A549 (cell line): ENCODE results near the gene PDGFD. TPM values are rescaled to one million over a fixed set of nuclear protein-coding genes. Genes with fewer than 3 reads are reported as not detected.
A peak's percentile ranks its signal among the peaks of the same experiment; 100 is the strongest.

ENCODE experiments used
- ATAC-seq, 2 experiments: fragments of 200-7000 bp in 1 of 2; fragments of >200 bp in 1 of 2; cut with Nextera tagmentation in 1 of 2; cut with Tn5 transposase in 1 of 2; 3 replicates each; pipeline versions ENCODE4 v1.8.0 to v1.9.1; 2018 to 2020; ENCODE audit warnings: mild to moderate bottlenecking in 1 of 2, moderate library complexity in 1 of 2
- CTCF ChIA-PET: fragments of 300-600 bp; sonication (Branson Sonifier 250); formaldehyde crosslinking; extraction: SDS; loops from one replicate; lab custom pipeline; 2021; ENCODE audit warnings: antibody characterized with exemption, inconsistent platforms; lab: Yijun Ruan, JAX
- POLR2A ChIA-PET: fragments of 350-600 bp; formaldehyde crosslinking; extraction: SDS; loops from one replicate; lab custom pipeline; 2021; ENCODE audit warnings: antibody characterized with exemption, inconsistent platforms; lab: Yijun Ruan, JAX
- DNase-seq, 2 experiments: peaks; one replicate each; pipeline versions ENCODE4 v3.0.0 to v3.0.0-alpha.2; 2011 to 2016; ENCODE audit warnings: low read depth in 1 of 2, low spot score in 1 of 2
- FAIRE-seq: peaks from 2 replicates; lab custom pipeline; 2011; peaks lifted over from hg19 to GRCh38; lab: Jason Lieb, UNC
- H3K27ac ChIP-seq, 2 experiments: fragments of >200 bp; sonication (Bioruptor Twin); formaldehyde crosslinking; 3 replicates each; pipeline ENCODE4 v1.5.1; 2016 to 2017
- H3K4me1 ChIP-seq: fragments of >200 bp; sonication (Bioruptor Twin); formaldehyde crosslinking; 3 replicates; pipeline ENCODE4 v1.6.1; 2016
- H3K4me2 ChIP-seq: fragments of >200 bp; sonication (Bioruptor Twin); formaldehyde crosslinking; 3 replicates; pipeline ENCODE4 v1.6.1; 2016
- H3K4me3 ChIP-seq: fragments of >200 bp; sonication (Bioruptor Twin); formaldehyde crosslinking; 3 replicates; pipeline ENCODE4 v1.5.1; 2016
- H3K9me3 ChIP-seq: fragments of >200 bp; sonication (Bioruptor Twin); formaldehyde crosslinking; 3 replicates; pipeline ENCODE4 v1.6.1; 2016
- BHLHE40 ChIP-seq: IDR thresholded peaks from 2 replicates; pipeline ENCODE4 v1.6.1; 2012; ENCODE audit warnings: low read depth, low read length, inconsistent platforms
- CTCF ChIP-seq: fragments of >200 bp; sonication (Bioruptor Twin); formaldehyde crosslinking; IDR thresholded peaks from 3 replicates; pipeline ENCODE4 v1.5.1; 2016
- EHF ChIP-seq: fragments of 250-450 bp; sonication (Bioruptor Pico); IDR thresholded peaks from 2 replicates; pipeline ENCODE4 v1.5.0; 2020; ENCODE audit warnings: mild to moderate bottlenecking
- EHMT2 ChIP-seq: fragments of 200-600 bp; sonication (generic); IDR thresholded peaks from 2 replicates; pipeline ENCODE4 v1.6.1; 2016; ENCODE audit warnings: antibody characterized with exemption, low read depth, mild to moderate bottlenecking, moderate library complexity
- EP300 ChIP-seq, 2 experiments: fragments of >200 bp; sonication (Bioruptor Twin); formaldehyde crosslinking; IDR thresholded peaks; 2 replicates in 1 of 2; 3 replicates in 1 of 2; pipeline ENCODE4 v1.6.1; 2016 to 2017
- FOSL2 ChIP-seq, 2 experiments: fragments of 450-650 bp in 1 of 2; fragments of >200 bp in 1 of 2; sonication (Bioruptor Twin) in 1 of 2; formaldehyde crosslinking; IDR thresholded peaks; 2 replicates each; pipeline versions ENCODE4 v1.5.0 to v1.6.1; 2016 to 2020; ENCODE audit warnings: mild to moderate bottlenecking in 1 of 2, moderate library complexity in 1 of 2
- HOXA7 ChIP-seq: fragments of 250-450 bp; sonication (Bioruptor Pico); IDR thresholded peaks from 2 replicates; pipeline ENCODE4 v1.5.0; 2020; ENCODE audit warnings: mild to moderate bottlenecking, moderate library complexity
- HOXB13 ChIP-seq: fragments of 250-450 bp; sonication (Bioruptor Pico); IDR thresholded peaks from 2 replicates; pipeline ENCODE4 v1.5.0; 2020; ENCODE audit warnings: low read depth, mild to moderate bottlenecking, moderate library complexity
- HOXB5 ChIP-seq: fragments of 250-450 bp; sonication (Bioruptor Pico); IDR thresholded peaks from 2 replicates; pipeline ENCODE4 v1.5.0; 2020; ENCODE audit warnings: mild to moderate bottlenecking, moderate library complexity
- JUN ChIP-seq, 2 experiments: fragments of >200 bp; sonication (Bioruptor Twin); formaldehyde crosslinking; IDR thresholded peaks; 2 replicates in 1 of 2; 3 replicates in 1 of 2; pipeline ENCODE4 v1.6.1; 2016 to 2017
- JUNB ChIP-seq: fragments of >200 bp; sonication (Bioruptor Twin); formaldehyde crosslinking; IDR thresholded peaks from 2 replicates; pipeline ENCODE4 v1.6.1; 2016
- MAFK ChIP-seq: fragments of 450-650 bp; IDR thresholded peaks from 2 replicates; pipeline ENCODE4 v1.6.1; 2014; ENCODE audit not compliant: partially characterized antibody
- NR3C1 ChIP-seq: fragments of >200 bp; sonication (Bioruptor Twin); formaldehyde crosslinking; IDR thresholded peaks from 3 replicates; pipeline ENCODE4 v1.6.1; 2017
- POLR2AphosphoS2 ChIP-seq: conservative IDR thresholded peaks from 2 replicates; pipeline ENCODE4 v1.6.1; 2012; ENCODE audit warnings: low read length, improper control_type of control experiment, inconsistent platforms
- RARB ChIP-seq: fragments of 250-450 bp; sonication (Bioruptor Pico); IDR thresholded peaks from 2 replicates; pipeline ENCODE4 v1.8.0; 2021; ENCODE audit warnings: mild to moderate bottlenecking, moderate library complexity
- REST ChIP-seq: fragments of 200-600 bp; sonication (generic); IDR thresholded peaks from 2 replicates; pipeline ENCODE4 v1.6.1; 2016; ENCODE audit warnings: antibody characterized with exemption, mild to moderate bottlenecking, moderate library complexity
- RFX5 ChIP-seq: fragments of 450-650 bp; IDR thresholded peaks from 2 replicates; pipeline ENCODE4 v1.7.1; 2014; ENCODE audit warnings: antibody characterized with exemption, mild to moderate bottlenecking, moderate library complexity
- RNF2 ChIP-seq: fragments of 200-600 bp; sonication (generic); IDR thresholded peaks from 2 replicates; pipeline ENCODE4 v1.6.1; 2016; ENCODE audit warnings: low read depth, mild to moderate bottlenecking, antibody characterized with exemption, moderate library complexity, borderline replicate concordance
- SREBF2 ChIP-seq: fragments of 450-650 bp; IDR thresholded peaks from 2 replicates; pipeline ENCODE4 v1.6.1; 2014; ENCODE audit warnings: mild to moderate bottlenecking, moderate library complexity
- TP53 ChIP-seq: fragments of 250-450 bp; sonication (Bioruptor Pico); IDR thresholded peaks from 2 replicates; pipeline ENCODE4 v1.5.0; 2021; ENCODE audit warnings: mild to moderate bottlenecking, moderate library complexity
- USF2 ChIP-seq: fragments of 450-650 bp; IDR thresholded peaks from 2 replicates; pipeline ENCODE4 v1.6.1; 2014; ENCODE audit warnings: antibody characterized with exemption
- ZFP36 ChIP-seq: fragments of 450-650 bp; IDR thresholded peaks from 2 replicates; pipeline ENCODE4 v1.6.1; 2014; ENCODE audit warnings: borderline replicate concordance; ENCODE audit not compliant: partially characterized antibody
- WGBS: methylation state at CpG from one replicate; pipeline ENCODE4 v1.1.6; 2017; ENCODE audit errors: missing lambda C conversion rate; 5-methylcytosine and 5-hydroxymethylcytosine counted together
- polyA plus RNA-seq, 4 experiments: library from polyadenylated mRNA; depleted of rRNA in 3 of 4; stranded (reverse); fragments of >200 nt; fragmentation: RNase III in 1 of 4; extraction: RNeasy Plus Mini Kit Qiagen cat#74134 plus additional on column Dnase treatment in 1 of 4; gene quantifications; 2 replicates in 3 of 4; 3 replicates in 1 of 4; pipeline ENCODE4 v1.2.3, GENCODE V29; 2011 to 2017
- TF ChIP-seq, protein P1 (sequence below): fragments of 150-350 bp; IDR thresholded peaks from 2 replicates; pipeline ENCODE4 v1.6.1; 2014; ENCODE audit warnings: low read depth, mild to moderate bottlenecking, low read length

PDGFD gene
- polyA plus RNA-seq, 2 of the 4 experiments (the other 2 are of a cell fraction), result 11.1 to 29.7 TPM

GRCh38 chr11:103892603-103893002 lies 271.3 kb downstream of the PDGFD start:
- TF ChIP-seq FOSL2 (IDR thresholded peaks at IDR 0.05) (0 out of 2 replicates have a peak, but pooled peaks have one; percentile 18), FOSL2 (CRISPR knock-in tag; IDR thresholded peaks at IDR 0.05) (peak; percentile 65), HOXB13 (CRISPR knock-in tag) (no peak), USF2 (no peak), BHLHE40 (no peak), EHMT2 (no peak), RNF2 (no peak), NR3C1 (no peak), REST (peak; percentile 72), HOXA7 (CRISPR knock-in tag) (no peak), JUN (IDR thresholded peaks at IDR 0.05) (no peak), EP300 (IDR thresholded peaks at IDR 0.05) (no peak), ZFP36 (no peak), TP53 (no peak), SREBF2 (no peak), RFX5 (no peak), JUNB (peak; percentile 48; the same call in 1 of the 2 replicates), POLR2AphosphoS2 (no peak), RARB (CRISPR knock-in tag) (no peak)
- Histone ChIP-seq H3K27ac (peak overlapping the region; percentile 45 to 55), H3K4me3 (no peak overlapping the region), H3K4me1 (peaks cover 17% of the 10 kb centered on the region), H3K4me2 (peak overlapping the region; percentile 44), H3K9me3 (peaks cover 8% of the 10 kb centered on the region; the same call in 2 of the 3 replicates)
- CTCF ChIA-PET, result no interaction called here
- FAIRE-seq (no peak), DNase-seq (peak; percentile 14 to 39), ATAC-seq (peak; percentile 76 to 77; a peak in 5 of 6 replicates)
- WGBS, result 16% methylated on average over 5 of the region's 5 CpGs
- POLR2A ChIA-PET, result no interaction called here

DNA sequence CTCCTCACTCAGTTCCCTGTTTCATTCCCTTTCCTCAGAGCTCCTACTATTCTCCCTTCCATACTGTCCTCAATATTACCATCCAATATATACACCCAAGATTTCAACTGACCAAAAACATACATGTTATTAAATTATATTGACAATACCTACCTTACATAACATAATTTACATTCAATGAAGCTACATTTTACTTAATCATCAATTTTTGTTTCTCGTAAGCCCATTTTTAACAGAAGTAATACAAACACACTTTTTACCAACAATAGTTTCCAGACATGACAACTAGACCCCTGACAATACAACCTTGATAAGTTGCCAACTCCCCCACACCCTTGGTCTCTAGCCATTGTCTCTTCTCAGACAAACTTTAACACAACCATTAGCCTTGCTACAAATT lies 273.3 kb downstream of the PDGFD start:
- no peak overlapping the region for H3K4me3 ChIP-seq
- DNase-seq (no peak), FAIRE-seq (no peak), ATAC-seq (no peak)
- peaks cover 17% of the 10 kb centered on the region for H3K4me1 ChIP-seq
- no peak overlapping the region for H3K4me2 ChIP-seq
- H3K27ac ChIP-seq, result no peak overlapping the region
- TF ChIP-seq, protein P1, sequence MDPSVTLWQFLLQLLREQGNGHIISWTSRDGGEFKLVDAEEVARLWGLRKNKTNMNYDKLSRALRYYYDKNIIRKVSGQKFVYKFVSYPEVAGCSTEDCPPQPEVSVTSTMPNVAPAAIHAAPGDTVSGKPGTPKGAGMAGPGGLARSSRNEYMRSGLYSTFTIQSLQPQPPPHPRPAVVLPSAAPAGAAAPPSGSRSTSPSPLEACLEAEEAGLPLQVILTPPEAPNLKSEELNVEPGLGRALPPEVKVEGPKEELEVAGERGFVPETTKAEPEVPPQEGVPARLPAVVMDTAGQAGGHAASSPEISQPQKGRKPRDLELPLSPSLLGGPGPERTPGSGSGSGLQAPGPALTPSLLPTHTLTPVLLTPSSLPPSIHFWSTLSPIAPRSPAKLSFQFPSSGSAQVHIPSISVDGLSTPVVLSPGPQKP, result no peak
- TF ChIP-seq CTCF, result no peak
- TF ChIP-seq MAFK, result peak; percentile 58
- no peak for TF ChIP-seq EHF (CRISPR knock-in tag)
- no peak for TF ChIP-seq HOXB5 (CRISPR knock-in tag)
- H3K9me3 ChIP-seq, result peaks cover 8% of the 10 kb centered on the region; the same call in 2 of the 3 replicates
- ChIA-PET POLR2A (interaction anchor here (0.6 kb wide), 1 partner anchor 9 kb away, joined by 3 read pairs; no protein-coding TSS in a partner anchor), CTCF (no interaction called here)
- 93% methylated on average over 1 of the region's 1 CpG for WGBS
